Stimulated activated CD8-positive, alpha-beta memory T cell treated with anti-CD3 and anti-CD28 coated beads, Interleukin-12 subunit alpha, Interleukin-12 subunit beta, amount 100 ng/mL, for 24 hours (primary cell): Measurements from ENCODE around the gene AKAP17A.
"Not testable (repeated sequence)": the region's sequence is repeated elsewhere in the genome, so short reads cannot be mapped to it uniquely, and the experiment has no call there.

Experiments
- DNase-seq: peaks from one replicate; pipeline ENCODE4 v3.0.0-alpha.2; 2020; ENCODE audit errors: extremely low read depth

AKAP17A gene

DNA sequence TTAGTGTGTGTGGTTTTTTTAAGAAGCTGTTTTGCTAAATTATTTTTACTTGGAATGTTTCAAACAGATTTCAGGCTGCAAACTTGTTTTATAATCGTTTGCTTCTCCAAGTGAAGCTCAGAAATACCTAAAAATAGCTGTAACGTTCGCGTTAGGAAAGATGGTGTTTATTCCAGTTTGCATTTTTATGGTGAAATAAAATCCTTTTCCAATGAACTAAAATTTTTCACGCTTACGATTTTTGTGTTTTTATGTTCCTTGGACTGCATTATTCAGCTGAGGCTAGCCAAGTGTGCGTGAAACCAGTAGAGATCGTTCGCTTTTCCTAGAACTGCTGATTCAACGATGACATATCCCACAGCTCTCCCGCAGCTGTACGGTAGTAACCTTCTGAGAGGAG is 10.9 kb downstream of the AKAP17A start:
- DNase-seq: no peak

DNA sequence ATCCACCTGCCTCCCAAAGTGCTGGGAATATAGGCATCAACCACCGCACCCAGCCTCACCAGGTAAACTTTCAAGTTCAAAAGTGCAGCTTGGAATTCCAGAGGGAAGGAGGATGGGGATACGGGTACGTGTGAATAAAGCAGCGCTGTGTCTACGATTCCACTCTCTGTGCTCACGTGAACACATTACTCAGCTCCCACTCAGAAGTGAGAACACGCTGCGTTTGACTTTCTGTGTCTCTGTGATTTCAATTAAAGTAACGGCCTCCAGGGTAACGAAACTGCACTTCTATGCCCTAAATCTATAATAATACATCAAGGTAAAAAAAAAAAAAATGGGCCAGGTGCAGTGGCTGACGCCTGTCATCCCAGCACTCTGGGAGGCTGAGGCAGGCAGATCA is 15.1 kb downstream of the AKAP17A start:
- DNase-seq: no peak

DNA sequence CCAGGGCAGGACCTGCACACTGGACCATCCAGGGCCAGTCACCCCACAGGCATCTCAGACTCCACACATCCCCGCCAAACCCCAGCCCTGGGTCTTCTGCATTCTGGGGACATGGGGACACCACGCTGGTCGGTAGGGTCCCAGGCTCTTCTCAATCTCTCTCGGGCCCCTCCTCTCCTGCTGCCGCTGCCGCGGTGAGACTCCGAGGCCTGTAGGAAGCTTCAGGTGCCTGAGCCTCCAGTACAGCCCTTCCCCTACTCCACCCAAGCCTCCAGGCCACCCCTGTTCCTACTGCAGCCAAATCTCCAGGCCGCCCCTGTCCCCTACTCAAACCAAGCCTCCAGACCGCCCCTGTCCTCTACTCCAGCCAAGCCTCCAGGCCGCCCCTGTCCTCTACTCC is 17.9 kb downstream of the AKAP17A start:
- no peak for DNase-seq

DNA sequence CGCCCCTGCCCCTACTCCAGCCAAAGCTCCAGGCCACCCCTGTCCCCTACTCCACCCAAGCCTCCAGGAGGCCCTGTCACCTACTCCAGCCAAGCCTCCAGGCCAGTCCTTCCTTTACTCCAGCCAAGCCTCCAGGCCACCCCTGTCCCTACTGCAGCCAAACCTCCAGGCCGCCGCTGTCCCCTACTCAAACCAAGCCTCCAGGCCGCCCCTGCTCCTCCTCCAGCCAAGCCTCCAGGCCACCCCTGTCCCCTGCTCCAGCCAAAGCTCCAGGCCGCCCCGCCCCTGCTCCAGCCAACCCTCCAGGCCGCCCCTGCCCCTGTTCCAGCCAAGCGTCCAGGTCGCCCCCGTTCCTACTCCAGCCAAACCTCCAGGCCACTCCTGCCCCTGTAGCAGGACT is 18.4 kb downstream of the AKAP17A start:
- no peak for DNase-seq

DNA sequence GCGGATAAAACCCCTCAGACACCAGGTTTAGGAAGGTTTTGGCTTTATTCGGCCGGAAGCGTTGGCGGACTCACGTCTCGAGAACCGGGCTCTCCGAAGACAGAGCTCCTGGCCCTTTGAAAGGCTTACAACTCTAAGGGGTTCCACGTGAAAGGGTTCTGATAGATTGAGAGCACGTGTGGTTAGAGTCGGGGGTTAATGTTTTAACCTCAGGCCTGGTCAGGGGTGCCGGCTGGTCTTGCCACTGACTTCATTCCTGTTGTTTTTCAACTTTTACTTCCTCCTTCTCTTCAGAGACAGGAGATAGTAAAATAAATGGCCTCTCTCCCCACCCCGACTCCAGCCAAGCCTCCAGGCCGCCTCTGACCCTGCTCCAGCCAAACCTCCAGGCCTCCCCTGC is 18.8 kb downstream of the AKAP17A start:
- no peak for DNase-seq

DNA sequence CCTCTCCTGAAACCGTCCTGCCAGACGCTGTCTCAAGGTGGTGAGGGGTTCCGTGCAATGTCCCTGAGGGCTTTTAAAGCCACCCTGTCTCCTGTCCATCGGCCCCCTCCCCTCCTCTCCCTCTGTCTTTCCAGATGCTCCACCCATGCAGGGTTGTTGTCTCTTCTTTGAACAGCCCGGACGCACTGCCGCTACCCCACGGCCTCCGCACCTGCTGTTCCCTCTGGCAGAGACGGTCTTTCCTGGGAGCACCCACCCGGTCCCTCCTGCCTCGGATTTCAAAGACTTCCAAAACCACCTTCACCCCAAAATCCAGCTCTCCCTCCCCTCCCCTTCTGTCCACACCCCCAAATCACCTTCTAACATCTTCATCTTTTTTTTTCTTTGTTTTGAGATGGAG is 19.3 kb downstream of the AKAP17A start:
- DNase-seq: no peak

DNA sequence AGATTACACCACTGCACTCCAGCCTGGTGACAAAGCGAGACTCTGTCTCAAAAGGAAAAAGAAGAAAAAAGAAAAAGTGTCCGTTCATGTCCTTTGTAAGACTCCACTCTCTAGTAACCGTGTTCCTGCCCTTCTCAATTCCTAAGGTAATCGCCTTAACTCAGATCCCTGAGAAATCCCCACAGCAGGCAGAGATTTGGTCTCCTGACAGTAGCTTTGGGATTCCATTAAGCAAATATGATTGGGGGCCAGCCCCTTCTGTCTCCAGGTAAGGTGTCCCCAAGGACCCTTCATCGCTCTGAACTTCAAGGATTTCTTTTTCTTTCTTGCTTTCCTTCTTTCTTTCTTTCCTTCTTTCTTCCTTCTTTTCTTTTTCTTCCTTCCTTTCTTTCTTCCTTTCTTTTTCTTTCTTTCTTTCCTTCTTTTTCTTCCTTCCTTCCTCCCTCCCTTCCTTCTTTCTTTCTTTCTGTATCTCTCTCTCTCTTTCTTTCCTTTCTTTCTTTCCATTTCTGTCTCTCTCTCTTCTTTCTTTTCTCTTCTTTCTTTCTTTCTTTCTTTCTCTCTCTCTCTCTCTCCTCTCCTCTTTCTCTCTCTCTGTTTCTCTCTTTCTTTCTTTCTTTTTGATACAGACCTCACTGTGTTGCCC is 21.4 kb downstream of the AKAP17A start:
- no peak for DNase-seq

DNA sequence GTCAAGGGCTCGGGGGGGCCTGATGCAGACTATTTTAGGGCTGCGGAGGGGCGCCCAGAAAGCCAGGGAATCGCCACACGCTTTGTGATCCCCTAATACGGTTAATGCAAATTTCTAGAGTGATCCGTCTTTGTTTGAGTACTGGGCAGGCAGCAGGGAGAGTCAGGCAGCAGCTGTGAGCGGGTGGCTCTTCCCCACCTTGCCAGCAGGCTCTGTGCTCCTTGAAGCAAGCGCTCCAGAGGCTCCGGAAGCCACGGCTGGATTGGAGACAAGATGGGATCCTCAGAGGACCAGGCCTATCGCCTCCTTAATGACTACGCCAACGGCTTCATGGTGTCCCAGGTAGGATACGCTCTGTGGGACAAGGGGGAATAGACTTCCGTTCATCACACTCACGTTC is 23.5 kb downstream of the AKAP17A start, which contains the start of gene ASMT:
TSS of gene ASMT (plus strand) at position 133 of the 400 bp plus-strand sequence. CDS start at position 274, 141 bp downstream.
- no peak for DNase-seq

DNA sequence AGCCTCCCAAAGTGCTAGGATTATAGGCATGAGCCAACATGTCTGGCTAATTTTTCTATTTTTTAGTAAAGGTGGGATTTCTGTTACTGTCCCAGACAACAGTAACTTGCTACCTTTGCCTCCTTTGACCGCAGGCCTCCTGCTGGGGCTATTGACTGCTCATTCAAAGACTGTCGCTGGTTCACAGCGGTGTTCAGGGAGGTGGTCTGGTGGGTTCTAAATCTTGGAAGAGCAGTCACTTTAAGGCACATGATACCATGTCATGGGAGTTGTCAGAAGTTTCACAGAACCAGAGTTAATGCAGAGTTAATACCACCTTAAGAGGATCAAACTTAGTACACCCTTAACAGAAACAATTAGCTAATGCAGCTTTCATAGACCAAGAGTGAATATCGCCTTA is 27.3 kb downstream of the AKAP17A start:
- no peak for DNase-seq

DNA sequence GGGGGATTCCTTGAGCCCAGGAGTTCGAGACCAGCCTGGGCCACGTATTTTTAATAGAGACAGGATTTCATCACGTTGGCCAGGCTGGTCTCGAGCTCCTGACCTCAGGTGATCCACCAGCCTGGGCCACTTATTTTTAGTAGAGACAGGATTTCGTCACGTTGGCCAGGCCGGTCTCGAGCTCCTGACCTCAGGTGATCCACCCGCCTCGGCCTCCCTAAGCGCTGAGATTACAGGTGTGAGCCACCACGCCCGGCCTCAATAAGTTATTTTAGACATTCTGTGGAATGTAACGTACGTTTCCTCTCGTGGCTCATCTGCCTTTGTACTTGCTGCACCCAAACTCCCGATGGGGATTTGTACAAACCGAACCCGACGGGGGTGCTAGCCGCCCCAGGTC is 32.3 kb downstream of the AKAP17A start:
- DNase-seq: no peak

DNA sequence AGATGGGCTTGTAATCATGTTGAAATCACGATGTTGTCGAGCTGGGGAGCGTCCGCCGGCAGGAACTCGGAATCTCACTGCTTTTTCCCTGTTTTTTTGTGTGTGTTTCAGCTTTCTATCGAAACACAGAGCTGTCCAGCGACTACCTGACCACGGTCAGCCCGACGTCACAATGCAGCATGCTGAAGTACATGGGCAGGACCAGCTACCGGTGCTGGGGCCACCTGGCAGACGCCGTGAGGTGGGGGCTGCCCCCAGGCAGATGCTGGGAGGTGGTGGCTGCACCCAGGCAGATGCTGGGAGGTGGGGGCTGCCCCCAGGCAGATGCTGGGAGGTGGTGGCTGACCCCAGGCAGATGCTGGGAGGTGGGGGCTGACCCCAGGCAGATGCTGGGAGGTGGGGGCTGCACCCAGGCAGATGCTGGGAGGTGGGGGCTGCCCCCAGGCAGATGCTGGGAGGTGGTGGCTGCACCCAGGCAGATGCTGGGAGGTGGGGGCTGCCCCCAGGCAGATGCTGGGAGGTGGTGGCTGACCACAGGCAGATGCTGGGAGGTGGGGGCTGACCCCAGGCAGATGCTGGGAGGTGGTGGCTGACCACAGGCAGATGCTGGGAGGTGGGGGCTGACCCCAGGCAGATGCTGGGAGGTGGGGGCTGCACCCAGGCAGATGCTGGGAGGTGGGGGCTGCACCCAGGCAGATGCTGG is 32.9 kb downstream of the AKAP17A start:
- not testable (repeated sequence) for DNase-seq

DNA sequence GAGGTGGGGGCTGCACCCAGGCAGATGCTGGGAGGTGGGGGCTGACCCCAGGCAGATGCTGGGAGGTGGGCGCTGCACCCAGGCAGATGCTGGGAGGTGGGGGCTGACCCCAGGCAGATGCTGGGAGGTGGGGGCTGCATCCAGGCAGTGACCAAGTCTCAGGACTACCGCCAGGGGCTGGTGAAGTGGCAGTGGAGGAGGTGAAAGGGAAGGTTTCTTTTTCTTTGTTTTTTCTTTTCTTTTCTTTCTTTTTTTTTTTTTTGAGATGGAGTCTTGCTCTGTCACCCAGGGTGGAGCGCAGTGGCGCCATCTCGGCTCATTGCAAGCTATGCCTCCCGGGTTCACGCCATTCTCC is 33.4 kb downstream of the AKAP17A start:
- DNase-seq: not testable (repeated sequence)

DNA sequence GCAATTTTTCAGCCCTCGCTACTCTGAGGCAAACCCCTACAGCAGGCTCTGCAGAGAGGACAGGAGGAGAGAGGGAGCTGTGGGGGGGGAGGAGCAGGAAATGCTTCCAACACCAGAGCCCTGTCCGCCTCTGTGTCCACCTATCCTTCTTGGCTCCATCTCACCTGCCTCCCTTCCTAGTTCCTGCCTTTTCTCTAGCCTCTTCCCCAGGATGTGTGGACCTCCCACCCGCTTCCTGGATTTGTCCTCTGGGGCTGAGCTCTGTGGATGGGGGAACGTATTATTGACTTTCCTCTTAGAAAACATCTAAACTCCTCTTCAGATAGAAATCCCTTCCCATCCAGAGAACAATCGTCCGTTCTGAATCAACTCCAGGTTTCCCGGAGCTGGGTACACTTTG is 37.8 kb downstream of the AKAP17A start:
- no peak for DNase-seq

DNA sequence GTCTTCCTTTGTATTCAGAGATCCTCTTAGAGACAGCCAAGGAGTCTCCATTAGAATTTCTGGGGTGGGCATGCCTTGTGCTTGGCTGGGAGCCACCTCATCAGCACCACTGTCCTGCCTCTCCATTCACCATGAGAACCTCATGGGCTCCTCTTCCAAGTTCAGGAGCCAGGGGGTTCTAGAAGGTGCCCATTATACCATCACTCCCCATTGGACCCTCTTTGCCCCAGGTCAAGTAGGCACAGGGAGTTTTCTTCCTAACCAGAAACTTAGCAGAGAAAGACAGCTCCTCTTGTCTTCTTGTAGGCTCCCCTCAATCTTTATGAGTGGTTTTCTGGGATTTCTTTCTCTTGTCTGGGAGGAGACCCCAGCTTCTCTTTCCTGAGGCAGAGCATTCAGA is 54.6 kb downstream of the AKAP17A start:
- DNase-seq: no peak

DNA sequence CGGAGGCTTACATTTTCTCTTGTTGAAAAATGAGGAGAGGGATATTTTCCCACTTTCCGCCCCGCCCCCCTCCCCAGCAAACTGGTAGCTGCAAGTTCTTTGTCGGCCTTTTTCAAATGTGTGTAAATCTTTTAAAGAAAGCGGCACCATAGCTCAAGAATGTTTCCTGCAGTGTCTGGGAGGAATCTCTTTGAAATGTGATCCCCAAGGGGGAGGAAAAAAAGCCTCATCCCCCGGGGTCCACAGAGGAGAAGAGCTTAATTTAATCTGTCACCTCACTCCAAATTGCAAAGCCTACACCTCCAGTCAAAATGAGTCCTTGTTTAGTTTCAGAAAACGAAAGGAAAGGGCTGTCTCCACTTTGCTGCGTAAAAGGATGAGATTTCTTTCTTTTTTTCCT is 58.2 kb downstream of the AKAP17A start:
- DNase-seq: no peak
